H9 (cell line): ENCODE measurements around the gene PDE5A. TPM values are rescaled to one million over a fixed set of nuclear protein-coding genes. Genes with fewer than 3 reads are reported as not detected.

Experiments used
- DNase-seq: peaks from one replicate; pipeline ENCODE4 v3.0.0-alpha.2; 2017
- H2AFZ ChIP-seq: one replicate; pipeline ENCODE4 v1.6.1; 2013; ENCODE audit warnings: mild to moderate bottlenecking, low read length, control low read depth, moderate library complexity
- H2AK5ac ChIP-seq: 2 replicates; pipeline ENCODE4 v1.6.1; 2013; ENCODE audit warnings: low read length, control low read depth, mixed read lengths; ENCODE audit not compliant: insufficient read length
- H2BK120ac ChIP-seq: one replicate; pipeline ENCODE4 v1.6.1; 2013; ENCODE audit warnings: low read depth, mild to moderate bottlenecking, low read length, control low read depth, inconsistent platforms; ENCODE audit not compliant: poor library complexity, severe bottlenecking
- H2BK12ac ChIP-seq: 2 replicates; pipeline ENCODE4 v1.6.1; 2013; ENCODE audit warnings: low read length, control low read depth, mixed read lengths, low read depth; ENCODE audit not compliant: insufficient read length
- H2BK15ac ChIP-seq: 2 replicates; pipeline ENCODE4 v1.6.1; 2013; ENCODE audit warnings: low read depth, low read length, control low read depth
- H2BK20ac ChIP-seq: one replicate; pipeline ENCODE4 v1.6.1; 2013; ENCODE audit warnings: low read depth, mild to moderate bottlenecking, low read length, control low read depth, inconsistent platforms; ENCODE audit not compliant: poor library complexity, severe bottlenecking
- H2BK5ac ChIP-seq: 2 replicates; pipeline ENCODE4 v1.6.1; 2013; ENCODE audit warnings: low read length, control low read depth, mixed read lengths; ENCODE audit not compliant: insufficient read length
- H3K14ac ChIP-seq: 2 replicates; pipeline ENCODE4 v1.6.1; 2013; ENCODE audit warnings: low read length, control low read depth; ENCODE audit not compliant: insufficient read depth
- H3K18ac ChIP-seq: 2 replicates; pipeline ENCODE4 v1.6.1; 2013; ENCODE audit warnings: low read depth, mild to moderate bottlenecking, mixed read lengths, low read length, control low read depth; ENCODE audit not compliant: insufficient read length
- H3K23ac ChIP-seq: 2 replicates; pipeline ENCODE4 v1.6.1; 2013; ENCODE audit warnings: low read length, control low read depth, mixed read lengths, low read depth; ENCODE audit not compliant: insufficient read length
- H3K23me2 ChIP-seq: 2 replicates; pipeline ENCODE4 v1.6.1; 2013; ENCODE audit warnings: low read depth, mild to moderate bottlenecking, mixed read lengths, low read length, control low read depth; ENCODE audit not compliant: insufficient read length, poor library complexity, severe bottlenecking
- H3K27ac ChIP-seq: 2 replicates; pipeline ENCODE4 v1.5.1; 2013; ENCODE audit warnings: low read length, control low read depth, mixed read lengths, low read depth; ENCODE audit not compliant: insufficient read length
- H3K27me3 ChIP-seq: 2 replicates; pipeline ENCODE4 v1.6.1; 2013; ENCODE audit warnings: low read length, control low read depth, inconsistent platforms; ENCODE audit not compliant: insufficient read depth
- H3K4ac ChIP-seq: 2 replicates; pipeline ENCODE4 v1.6.1; 2013; ENCODE audit warnings: low read depth, mild to moderate bottlenecking, control low read depth, inconsistent platforms, low read length, moderate library complexity
- H3K4me1 ChIP-seq: 2 replicates; pipeline ENCODE4 v1.6.1; 2013; ENCODE audit warnings: low read length, control low read depth, inconsistent platforms; ENCODE audit not compliant: insufficient read depth
- H3K4me2 ChIP-seq: 2 replicates; pipeline ENCODE4 v1.6.1; 2013; ENCODE audit warnings: low read length, control low read depth, mixed read lengths; ENCODE audit not compliant: insufficient read length, insufficient read depth
- H3K56ac ChIP-seq: 2 replicates; pipeline ENCODE4 v1.6.1; 2013; ENCODE audit warnings: low read depth, mild to moderate bottlenecking, mixed read lengths, low read length, control low read depth; ENCODE audit not compliant: insufficient read length
- H3K79me1 ChIP-seq: 2 replicates; pipeline ENCODE4 v1.6.1; 2013; ENCODE audit warnings: low read depth, mild to moderate bottlenecking, moderate library complexity, low read length, control low read depth, inconsistent platforms; ENCODE audit not compliant: insufficient read depth, poor library complexity, severe bottlenecking
- H3K79me2 ChIP-seq: 2 replicates; pipeline ENCODE4 v1.6.1; 2013; ENCODE audit warnings: low read length, control low read depth, inconsistent platforms; ENCODE audit not compliant: insufficient read depth
- H3K9ac ChIP-seq: 2 replicates; pipeline ENCODE4 v1.6.1; 2013; ENCODE audit warnings: low read length, control low read depth, mixed read lengths; ENCODE audit not compliant: insufficient read length; ENCODE audit errors: extremely low read depth
- H3K9me3 ChIP-seq: one replicate; pipeline ENCODE4 v1.6.1; 2013; ENCODE audit warnings: low read depth, low read length, inconsistent platforms; ENCODE audit not compliant: control insufficient read depth
- H3T11ph ChIP-seq: one replicate; pipeline ENCODE4 v1.6.1; 2013; ENCODE audit warnings: mild to moderate bottlenecking, low read length, control low read depth, inconsistent platforms
- H4K20me1 ChIP-seq: one replicate; pipeline ENCODE4 v1.6.1; 2013; ENCODE audit not compliant: control insufficient read depth, insufficient read length, insufficient read depth
- H4K5ac ChIP-seq: 2 replicates; pipeline ENCODE4 v1.6.1; 2013; ENCODE audit warnings: low read depth, mild to moderate bottlenecking, mixed read lengths, low read length, control low read depth; ENCODE audit not compliant: insufficient read length
- H4K8ac ChIP-seq: replicated peaks from 2 replicates; pipeline ENCODE4 v1.6.1; 2013; ENCODE audit warnings: low read length, control low read depth, mixed read lengths, low read depth; ENCODE audit not compliant: insufficient read length
- H4K91ac ChIP-seq: 2 replicates; pipeline ENCODE4 v1.6.1; 2013; ENCODE audit warnings: low read depth, mild to moderate bottlenecking, moderate library complexity, mixed read lengths, low read length, control low read depth; ENCODE audit not compliant: insufficient read length
- H3K27ac Mint-ChIP-seq, 3 experiments: 2 replicates in 2 of 3; 3 replicates in 1 of 3; pipeline ENCODE4 v1.8.0; 2020 to 2021; ENCODE audit warnings: mixed read lengths in 3 of 3, mild to moderate bottlenecking in 1 of 3, moderate library complexity in 1 of 3
- H3K27me3 Mint-ChIP-seq: 2 replicates; pipeline ENCODE4 v1.8.0; 2021; ENCODE audit warnings: low read depth, mild to moderate bottlenecking, moderate library complexity, mixed read lengths
- H3K36me3 Mint-ChIP-seq, 3 experiments: 2 replicates in 2 of 3; 3 replicates in 1 of 3; pipeline ENCODE4 v1.8.0; 2020 to 2021; ENCODE audit warnings: low read depth in 3 of 3, mixed read lengths in 3 of 3; ENCODE audit not compliant: insufficient read depth in 1 of 3
- H3K4me1 Mint-ChIP-seq, 2 experiments: 2 replicates each; pipeline ENCODE4 v1.8.0; 2020; ENCODE audit warnings: mixed read lengths in 2 of 2
- H3K4me3 Mint-ChIP-seq, 2 experiments: 2 replicates in 1 of 2; 3 replicates in 1 of 2; pipeline ENCODE4 v1.8.0; 2020 to 2021; ENCODE audit warnings: mild to moderate bottlenecking in 2 of 2, mixed read lengths in 2 of 2, moderate library complexity in 1 of 2
- H3K9me3 Mint-ChIP-seq, 2 experiments: 2 replicates in 1 of 2; 3 replicates in 1 of 2; pipeline ENCODE4 v1.8.0; 2020; ENCODE audit warnings: mild to moderate bottlenecking in 2 of 2, mixed read lengths in 2 of 2, moderate library complexity in 1 of 2
- CTCF ChIP-seq: fragments of 200-600 bp; sonication (generic); conservative IDR thresholded peaks from 3 replicates; pipeline ENCODE4 v1.8.0; 2021; ENCODE audit warnings: antibody characterized with exemption, mild to moderate bottlenecking
- WGBS: extraction: QIAGEN DNeasy Blood & Tissue Kit; methylation state at CpG from one replicate; pipeline ENCODE4 v1.1.7; 2013; ENCODE audit warnings: missing lambda C conversion rate, low lambda C conversion rate, mixed read lengths; ENCODE audit not compliant: insufficient read length; ENCODE audit errors: extremely low coverage; 5-methylcytosine and 5-hydroxymethylcytosine counted together
- total RNA-seq: library from RNA; stranded (reverse); gene quantifications from 2 replicates; pipeline ENCODE4 v1.2.1, GENCODE V29; 2021

PDE5A gene
- total RNA-seq, 1 experiment from 2014 or later, result 15.7 TPM

DNA sequence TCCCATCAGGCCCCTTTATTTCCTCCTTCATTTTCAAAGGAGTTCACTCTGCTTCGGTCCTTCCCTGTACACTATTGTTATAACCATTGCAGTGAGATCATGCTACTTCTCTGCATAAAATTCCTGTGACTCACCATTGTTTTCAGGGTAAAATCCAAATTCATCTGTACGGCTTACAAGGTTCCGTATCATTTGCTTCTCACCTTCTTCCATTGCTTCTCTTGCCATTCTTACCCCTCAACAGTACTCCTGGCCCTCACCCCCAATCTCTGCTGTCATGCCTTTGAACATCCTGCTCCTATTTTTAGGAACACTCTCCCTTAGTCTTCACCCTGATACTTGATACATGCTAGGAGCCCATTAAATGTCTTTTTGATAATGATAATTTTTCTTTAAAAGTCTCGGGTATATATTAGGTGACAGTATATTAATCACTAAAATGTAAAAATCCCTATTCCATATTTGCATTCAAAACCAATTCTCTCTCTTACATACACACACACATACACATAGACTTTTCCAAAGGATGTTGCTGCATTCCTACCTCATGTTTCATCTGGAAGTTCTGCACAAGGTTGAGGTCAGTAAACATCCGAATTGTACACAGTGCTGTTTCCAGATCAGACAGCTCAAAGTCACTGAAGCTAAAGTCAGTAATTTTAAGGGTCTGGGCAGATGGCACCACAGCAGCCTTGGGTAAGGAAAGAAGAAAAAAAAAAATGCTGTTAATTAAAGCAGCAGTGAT is 103.4 kb downstream of the PDE5A start:
- H2BK5ac ChIP-seq, result no peak overlapping the region
- H3K4me3 Mint-ChIP-seq, result no peak overlapping the region
- H3K27ac ChIP-seq, result no peak overlapping the region
- H3K9ac ChIP-seq, result no peak overlapping the region
- no peaks in the 10 kb centered on the region for H3K79me2 ChIP-seq
- H3K23me2 ChIP-seq, result no peaks in the 10 kb centered on the region
- H2BK20ac ChIP-seq, result no peak overlapping the region
- H3K9me3 ChIP-seq, result no peaks in the 10 kb centered on the region
- H3K9me3 Mint-ChIP-seq, result no peaks in the 10 kb centered on the region
- peaks cover 22 to 33% of the 10 kb centered on the region in 2 experiments for H3K4me1 Mint-ChIP-seq
- whole genome bisulfite sequencing, result no CpG with 5 or more reads among the region's 5 CpGs
- H4K91ac ChIP-seq, result no peak overlapping the region
- H3K27ac Mint-ChIP-seq, result no peak overlapping the region; a peak in 2 of 7 replicates
- no peak overlapping the region for H3K4ac ChIP-seq
- no peak overlapping the region for H4K8ac ChIP-seq
- H2BK12ac ChIP-seq, result no peak overlapping the region
- H3K14ac ChIP-seq, result no peak overlapping the region
- TF ChIP-seq CTCF, result no peak
- H2AK5ac ChIP-seq, result no peak overlapping the region
- H4K5ac ChIP-seq, result no peak overlapping the region
- no peak for DNase-seq
- H2AFZ ChIP-seq, result no peak overlapping the region
- no peak overlapping the region for H2BK15ac ChIP-seq
- peaks cover 2 to 6% (median 4%) of the 10 kb centered on the region in 3 experiments; a peak in 5 of 7 replicates for H3K36me3 Mint-ChIP-seq
- no peaks in the 10 kb centered on the region for H3K27me3 ChIP-seq
- no peak overlapping the region for H3K18ac ChIP-seq
- no peak overlapping the region for H3T11ph ChIP-seq
- H3K79me1 ChIP-seq, result no peaks in the 10 kb centered on the region
- no peak overlapping the region for H3K56ac ChIP-seq
- H2BK120ac ChIP-seq, result no peak overlapping the region
- 0 out of 2 replicates have a peak, but pooled peaks cover 2% of the 10 kb centered on the region for H3K4me1 ChIP-seq
- H3K27me3 Mint-ChIP-seq, result no peaks in the 10 kb centered on the region
- no peak overlapping the region for H3K23ac ChIP-seq
- no peaks in the 10 kb centered on the region for H4K20me1 ChIP-seq
- no peak overlapping the region for H3K4me2 ChIP-seq
